Spinal cord (tissue), 10 donors: Measurements from ENCODE around the gene TMCO4. TPM values are rescaled to one million over a fixed set of nuclear protein-coding genes. Genes with fewer than 3 reads are reported as not detected.

Experiments used
- DNase-seq, 6 donors: peaks; one replicate each; pipeline versions ENCODE4 v3.0.0 to v3.0.0-alpha.2; 2013 to 2015; ENCODE audit warnings: low spot score in 6 of 6, low read depth in 4 of 6
- H3K27ac ChIP-seq: one replicate; pipeline ENCODE4 v1.5.1; 2013; ENCODE audit warnings: low read depth, low read length, control low read depth
- H3K27me3 ChIP-seq: one replicate; pipeline ENCODE4 v1.6.1; 2013; ENCODE audit warnings: low read length; ENCODE audit not compliant: control insufficient read depth, insufficient read depth
- H3K36me3 ChIP-seq: one replicate; pipeline ENCODE4 v1.6.1; 2013; ENCODE audit warnings: low read length; ENCODE audit not compliant: control insufficient read depth, insufficient read depth
- H3K4me1 ChIP-seq: one replicate; pipeline ENCODE4 v1.6.1; 2013; ENCODE audit warnings: low read length; ENCODE audit not compliant: control insufficient read depth, insufficient read depth
- H3K4me3 ChIP-seq: one replicate; pipeline ENCODE4 v1.5.1; 2013; ENCODE audit warnings: low read depth, low read length, control low read depth
- H3K9me3 ChIP-seq: one replicate; pipeline ENCODE4 v1.6.1; 2013; ENCODE audit warnings: low read length; ENCODE audit not compliant: control insufficient read depth, insufficient read depth
- WGBS: methylation state at CpG from one replicate; pipeline ENCODE4 v1.1.5; 2013; ENCODE audit warnings: missing lambda C conversion rate; ENCODE audit not compliant: insufficient coverage; 5-methylcytosine and 5-hydroxymethylcytosine counted together
- polyA plus RNA-seq, 2 donors: library from polyadenylated mRNA; unstranded; fragments of 120-200 nt; gene quantifications; one replicate each; pipeline ENCODE4 v1.2.1, GENCODE V29; 2013; ENCODE audit not compliant: insufficient read length in 2 of 2
- total RNA-seq, 2 donors: library from RNA; depleted of rRNA in 1 of 2; stranded (reverse); fragments of 120-200 nt in 1 of 2; fragments of >200 nt in 1 of 2; gene quantifications; one replicate each; pipeline versions ENCODE4 v1.2.3 to v1.2.4, GENCODE V29; 2013 to 2014
- donor health status: healthy.

The TMCO4 gene
- total and polyA plus RNA-seq, 4 donors = 2.2 to 6.1 (median 3.2) TPM

DNA sequence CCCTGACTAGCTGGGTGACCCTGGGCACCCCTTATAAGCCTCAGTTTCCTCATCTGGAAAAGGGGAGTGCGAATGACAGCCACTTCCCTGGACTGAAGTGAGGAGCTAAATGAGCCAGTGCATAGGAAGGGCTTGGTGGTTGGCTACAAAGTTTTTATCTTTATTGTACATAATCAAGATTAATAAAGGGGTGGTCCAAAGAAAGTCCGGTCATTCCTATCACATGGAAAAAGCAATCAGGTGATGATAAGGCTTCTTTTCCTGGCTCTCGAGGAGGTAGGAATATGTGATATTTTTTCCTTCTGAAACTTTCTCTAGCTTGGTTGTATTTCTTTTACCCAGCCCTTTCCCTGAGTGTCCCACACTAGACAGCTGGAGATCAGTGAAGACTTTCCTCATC lies 56.5 kb downstream of the TMCO4 start:
- no peak for DNase-seq
- Histone ChIP-seq H3K4me1 (peaks cover 2% of the 10 kb centered on the region), H3K9me3 (no peaks in the 10 kb centered on the region), H3K36me3 (no peaks in the 10 kb centered on the region), H3K4me3 (no peak overlapping the region), H3K27me3 (peaks cover 5% of the 10 kb centered on the region), H3K27ac (no peak overlapping the region)
- WGBS = no CpG with 5 or more reads among the region's 3 CpGs

DNA sequence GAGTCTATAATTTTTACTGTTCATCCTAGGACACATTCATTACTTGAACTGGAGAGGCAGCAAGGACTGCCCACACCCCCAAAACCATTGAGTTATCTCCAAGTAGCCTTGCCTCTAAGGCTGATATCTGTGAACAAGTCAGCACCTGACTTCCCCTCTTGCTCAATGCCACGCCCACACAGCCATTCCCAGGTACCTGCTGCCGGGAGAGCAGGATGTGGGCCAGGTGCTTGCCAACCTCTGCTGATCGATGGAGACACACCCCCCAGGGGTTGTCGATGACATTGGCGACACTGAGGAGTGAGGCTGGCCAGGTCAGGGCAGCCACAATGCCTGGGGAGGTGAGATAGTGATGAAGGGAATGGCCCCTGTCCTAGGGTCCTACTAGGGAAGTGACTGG lies 60.1 kb downstream of the TMCO4 start:
- no peak for DNase-seq
- H3K27me3 ChIP-seq = peaks cover 5% of the 10 kb centered on the region
- 80% methylated on average over 3 of the region's 5 CpGs for WGBS

DNA sequence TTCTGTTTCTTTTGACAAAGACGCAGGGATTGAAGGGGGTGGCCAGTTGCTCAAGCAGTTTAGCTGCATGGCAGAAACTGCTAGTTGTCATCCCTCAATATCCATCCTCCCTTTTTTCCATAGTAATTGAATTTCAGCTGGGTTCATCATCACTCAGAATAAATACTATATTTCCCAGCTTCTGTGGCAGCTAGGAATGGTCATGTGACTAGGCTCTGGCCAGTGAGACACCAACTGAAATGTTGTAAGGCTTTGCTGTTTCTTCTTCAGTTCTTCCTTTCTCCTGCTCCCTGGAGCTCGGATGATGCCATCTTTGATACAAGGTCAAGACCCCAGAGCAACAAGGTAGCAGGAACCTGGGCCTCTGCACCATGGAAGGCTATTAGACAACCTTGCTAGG lies 61.0 kb downstream of the TMCO4 start:
- Histone ChIP-seq H3K27me3 (peaks cover 2% of the 10 kb centered on the region), H3K4me3 (no peak overlapping the region), H3K36me3 (no peaks in the 10 kb centered on the region), H3K9me3 (no peaks in the 10 kb centered on the region), H3K27ac (no peak overlapping the region), H3K4me1 (peaks cover 26% of the 10 kb centered on the region)
- no peak for DNase-seq
- 100% methylated on average over 2 of the region's 2 CpGs for WGBS

More for the DNA sequence above, 60.1 kb downstream of the TMCO4 start:
- no peak overlapping the region for H3K27ac ChIP-seq
- peaks cover 20% of the 10 kb centered on the region for H3K4me1 ChIP-seq
- no peaks in the 10 kb centered on the region for H3K9me3 ChIP-seq
- H3K36me3 ChIP-seq = no peaks in the 10 kb centered on the region
- no peak overlapping the region for H3K4me3 ChIP-seq

DNA sequence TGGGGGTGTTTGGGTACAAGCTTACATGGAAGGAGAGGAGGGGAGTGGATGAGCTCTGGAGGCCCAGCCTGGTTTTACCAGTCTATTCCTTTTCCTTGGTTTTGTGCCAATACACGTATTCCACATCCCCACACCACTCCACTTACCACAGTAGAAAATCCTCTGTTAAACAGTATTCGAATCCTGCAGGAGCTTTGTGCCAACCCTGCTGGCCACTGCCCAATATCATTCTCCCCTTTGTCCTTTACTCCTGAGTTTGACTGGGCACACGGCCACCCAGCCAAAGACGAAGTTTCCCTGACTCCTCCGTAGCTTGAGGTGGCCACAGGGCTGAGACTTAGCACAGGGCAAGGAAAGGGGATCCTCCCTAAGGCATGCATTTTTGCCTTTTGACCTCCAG lies 61.6 kb downstream of the TMCO4 start:
- no peak overlapping the region for H3K27ac ChIP-seq
- peaks cover 2% of the 10 kb centered on the region for H3K27me3 ChIP-seq
- peak in 4 of 6 donors; percentile 24 to 75 (median 42) for DNase-seq
- 24% methylated on average over 5 of the region's 5 CpGs for WGBS
- H3K4me3 ChIP-seq = no peak overlapping the region
- H3K9me3 ChIP-seq = no peaks in the 10 kb centered on the region
- H3K36me3 ChIP-seq = no peaks in the 10 kb centered on the region
- H3K4me1 ChIP-seq = peaks cover 26% of the 10 kb centered on the region

DNA sequence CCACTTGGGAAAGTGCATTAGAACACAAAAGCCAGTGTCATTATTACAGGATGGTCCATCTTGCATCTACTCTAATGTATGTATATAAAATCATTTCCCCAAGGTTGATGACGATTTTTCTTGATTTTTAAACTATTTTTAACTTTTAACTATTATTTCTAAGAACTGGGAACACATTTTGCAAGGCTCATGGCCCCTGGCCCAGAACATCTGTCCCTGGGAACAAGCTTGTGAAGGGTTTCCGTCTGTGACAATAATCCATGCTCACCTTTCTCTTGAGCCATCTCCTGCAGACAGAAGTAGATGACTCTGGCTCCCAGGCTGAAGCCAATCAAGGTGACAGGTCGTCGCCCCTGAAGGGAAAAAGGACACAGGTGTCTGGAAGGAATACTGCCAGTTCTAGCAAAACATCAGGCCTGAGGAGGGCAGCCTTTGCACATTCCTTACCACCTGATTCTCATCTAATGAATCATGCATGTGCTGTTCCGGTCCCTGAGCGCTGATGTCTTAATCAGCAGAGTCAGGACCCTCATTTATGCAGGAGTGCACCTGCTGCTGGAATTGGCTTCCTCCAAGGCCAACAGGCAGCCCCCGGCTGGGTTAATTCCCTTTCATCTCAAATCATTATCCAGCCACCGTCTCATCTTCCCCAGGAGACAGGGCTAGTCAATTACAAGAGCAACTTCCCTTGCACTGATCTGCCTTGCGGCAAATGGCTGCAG lies 62.5 kb downstream of the TMCO4 start:
- H3K4me1 ChIP-seq = peaks cover 26% of the 10 kb centered on the region
- 40% methylated on average over 8 of the region's 9 CpGs for WGBS
- DNase-seq = peak in 4 of 6 donors; percentile 3 to 94 (median 37)
- H3K36me3 ChIP-seq = no peaks in the 10 kb centered on the region
- peaks cover under 1% of the 10 kb centered on the region for H3K27me3 ChIP-seq
- no peak overlapping the region for H3K4me3 ChIP-seq
- H3K27ac ChIP-seq = no peak overlapping the region
- no peaks in the 10 kb centered on the region for H3K9me3 ChIP-seq

DNA sequence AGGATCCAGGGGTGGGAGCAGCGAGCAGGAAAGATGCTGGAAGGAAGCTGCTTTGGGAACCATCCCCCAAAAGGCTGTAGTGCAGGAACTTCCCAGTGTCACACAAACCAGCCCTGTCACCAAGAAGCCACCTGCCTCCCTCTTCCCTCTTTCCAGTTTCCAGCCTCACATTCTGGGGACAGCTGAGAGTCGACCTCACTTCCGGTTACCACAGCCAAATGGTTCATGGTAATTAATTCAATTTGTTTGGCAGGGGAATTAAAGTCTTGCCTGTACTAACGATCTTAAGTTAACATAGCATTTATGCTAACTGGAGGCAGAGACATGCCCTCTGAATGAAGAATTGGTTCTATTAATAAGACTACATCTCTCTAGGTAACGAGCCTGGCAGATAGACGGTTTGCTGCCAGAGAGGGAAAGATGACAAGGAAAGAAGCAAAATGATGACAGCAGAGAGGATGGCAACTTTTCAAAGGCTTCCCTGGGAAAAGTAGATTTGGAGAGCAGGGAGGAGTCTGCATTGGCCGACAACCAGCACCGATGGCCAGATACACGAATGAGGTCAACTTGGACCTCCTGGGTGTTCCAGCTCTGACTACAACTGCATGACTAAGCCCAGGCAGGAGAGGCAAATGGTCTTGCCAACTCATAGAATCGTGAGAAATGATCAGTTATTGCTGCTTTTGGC lies 64.1 kb downstream of the TMCO4 start:
- Histone ChIP-seq H3K27ac (peak overlapping the region; percentile 37), H3K4me3 (no peak overlapping the region), H3K36me3 (no peaks in the 10 kb centered on the region), H3K27me3 (no peaks in the 10 kb centered on the region), H3K4me1 (peaks cover 26% of the 10 kb centered on the region), H3K9me3 (no peaks in the 10 kb centered on the region)
- DNase-seq = peak in 5 of 6 donors; percentile 22 to 86 (median 35)
- WGBS = 28% methylated on average over 6 of the region's 10 CpGs

DNA sequence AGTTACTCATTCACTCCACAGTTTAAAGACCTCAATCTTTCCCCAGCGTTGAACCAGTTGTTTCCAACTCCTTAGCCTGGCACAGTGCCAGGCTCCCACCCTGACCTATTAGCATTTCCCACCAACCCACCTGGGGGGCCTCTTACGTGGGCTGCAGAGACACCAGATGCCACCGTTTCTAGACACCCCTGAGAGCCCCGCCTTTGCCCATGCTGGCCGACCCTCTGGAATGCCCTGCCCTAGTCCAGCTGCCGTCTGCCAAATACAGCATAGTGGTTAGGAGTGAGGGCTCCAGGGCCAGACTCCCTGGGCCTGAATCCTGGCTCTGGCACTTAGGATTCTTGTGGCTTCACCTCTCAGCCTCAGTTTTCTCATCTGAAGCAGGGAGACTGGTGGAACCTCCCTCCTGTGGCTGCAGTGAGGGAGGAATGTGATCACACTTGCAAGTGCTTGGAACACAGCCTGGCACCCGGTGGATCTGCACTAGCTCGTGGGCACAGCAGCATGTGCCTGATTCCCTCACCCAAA lies 65.2 kb downstream of the TMCO4 start:
- no peaks in the 10 kb centered on the region for H3K9me3 ChIP-seq
- H3K27me3 ChIP-seq = no peaks in the 10 kb centered on the region
- no peak overlapping the region for H3K4me3 ChIP-seq
- no peaks in the 10 kb centered on the region for H3K36me3 ChIP-seq
- H3K4me1 ChIP-seq = peaks cover 26% of the 10 kb centered on the region
- no peak for DNase-seq
- WGBS = 74% methylated on average over 8 of the region's 8 CpGs
- H3K27ac ChIP-seq = no peak overlapping the region

DNA sequence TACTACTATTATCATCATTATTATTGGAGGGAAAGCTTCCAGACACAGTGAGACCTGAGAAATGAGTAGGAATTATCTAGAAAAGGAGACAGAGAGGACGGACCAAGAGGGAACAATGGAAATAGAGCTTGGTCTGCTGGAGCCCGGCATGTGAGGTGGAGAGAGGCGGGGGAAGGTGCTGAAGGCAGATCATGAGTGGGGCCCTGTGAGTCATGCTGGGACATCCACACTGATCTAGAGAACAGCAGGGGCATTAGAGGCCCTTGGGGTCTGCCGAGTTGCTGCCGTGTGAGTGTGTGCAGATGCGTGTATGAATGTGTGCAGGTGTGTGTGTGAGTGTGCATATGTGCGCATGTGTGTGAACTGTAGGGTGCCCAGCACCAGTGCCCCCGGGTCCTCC lies 65.7 kb downstream of the TMCO4 start:
- no peak overlapping the region for H3K4me3 ChIP-seq
- H3K27me3 ChIP-seq = no peaks in the 10 kb centered on the region
- 74% methylated on average over 5 of the region's 8 CpGs for WGBS
- H3K9me3 ChIP-seq = no peaks in the 10 kb centered on the region
- H3K4me1 ChIP-seq = peaks cover 26% of the 10 kb centered on the region
- no peak for DNase-seq
- no peak overlapping the region for H3K27ac ChIP-seq
- no peaks in the 10 kb centered on the region for H3K36me3 ChIP-seq

DNA sequence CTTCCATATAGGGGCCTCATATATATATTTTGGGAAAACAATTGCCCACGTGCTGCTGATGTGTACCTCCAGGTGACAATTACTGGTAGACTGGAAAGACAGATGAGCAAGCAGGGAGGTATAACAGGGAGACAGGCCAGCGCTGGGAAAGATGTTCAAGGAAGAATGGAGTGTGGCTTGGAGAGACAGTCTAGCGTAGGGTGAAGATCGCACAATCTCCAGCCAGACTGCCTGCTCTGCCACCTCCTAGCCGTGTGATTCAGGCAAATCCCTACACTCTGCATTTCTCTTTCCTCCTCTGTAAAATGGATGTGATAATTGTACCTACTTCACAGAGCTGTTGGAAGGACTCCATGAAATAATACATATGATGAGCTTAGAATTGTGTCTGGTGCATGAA lies 66.1 kb downstream of the TMCO4 start:
- Histone ChIP-seq H3K9me3 (no peaks in the 10 kb centered on the region), H3K27me3 (no peaks in the 10 kb centered on the region), H3K4me1 (peaks cover 26% of the 10 kb centered on the region), H3K4me3 (no peak overlapping the region), H3K27ac (no peak overlapping the region), H3K36me3 (no peaks in the 10 kb centered on the region)
- WGBS = 75% methylated on average over 2 of the region's 5 CpGs
- no peak for DNase-seq
